GM13977 (cell line): Measurements from ENCODE around the gene ARHGAP15.
A peak's percentile ranks its signal among the peaks of the same experiment; 100 is the strongest.

Source experiments
- DNase-seq: peaks from one replicate; pipeline ENCODE4 v3.0.0; 2012; ENCODE audit warnings: low spot score
- in situ Hi-C: fragments of 300-500 bp; cut with MboI; formaldehyde crosslinking; loops from one replicate; pipeline ENCODE4 v1.12.0; 2022; ENCODE audit warnings: low sequenced_read_pairs, low pct_unique_long_range_greater_than_20kb, mixed read lengths, inconsistent platforms; ENCODE audit not compliant: unreplicated experiment
- TF ChIP-seq, protein P1 (sequence below): IDR thresholded peaks from 2 replicates; pipeline ENCODE4 v1.5.1; 2012; ENCODE audit warnings: mild to moderate bottlenecking, control low read depth; ENCODE audit not compliant: insufficient read depth; ENCODE audit errors: extremely low read depth, missing control alignments

ARHGAP15 gene

GRCh38 chr2:143467011-143467410 lies 337.8 kb downstream of the ARHGAP15 start:
- no peak for DNase-seq
- in situ Hi-C loops = no loop called here
- TF ChIP-seq, protein P1, sequence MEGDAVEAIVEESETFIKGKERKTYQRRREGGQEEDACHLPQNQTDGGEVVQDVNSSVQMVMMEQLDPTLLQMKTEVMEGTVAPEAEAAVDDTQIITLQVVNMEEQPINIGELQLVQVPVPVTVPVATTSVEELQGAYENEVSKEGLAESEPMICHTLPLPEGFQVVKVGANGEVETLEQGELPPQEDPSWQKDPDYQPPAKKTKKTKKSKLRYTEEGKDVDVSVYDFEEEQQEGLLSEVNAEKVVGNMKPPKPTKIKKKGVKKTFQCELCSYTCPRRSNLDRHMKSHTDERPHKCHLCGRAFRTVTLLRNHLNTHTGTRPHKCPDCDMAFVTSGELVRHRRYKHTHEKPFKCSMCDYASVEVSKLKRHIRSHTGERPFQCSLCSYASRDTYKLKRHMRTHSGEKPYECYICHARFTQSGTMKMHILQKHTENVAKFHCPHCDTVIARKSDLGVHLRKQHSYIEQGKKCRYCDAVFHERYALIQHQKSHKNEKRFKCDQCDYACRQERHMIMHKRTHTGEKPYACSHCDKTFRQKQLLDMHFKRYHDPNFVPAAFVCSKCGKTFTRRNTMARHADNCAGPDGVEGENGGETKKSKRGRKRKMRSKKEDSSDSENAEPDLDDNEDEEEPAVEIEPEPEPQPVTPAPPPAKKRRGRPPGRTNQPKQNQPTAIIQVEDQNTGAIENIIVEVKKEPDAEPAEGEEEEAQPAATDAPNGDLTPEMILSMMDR = no peak

GRCh38 chr2:143468341-143468888 lies 339.2 kb downstream of the ARHGAP15 start:
- in situ Hi-C loops = no loop called here

DNA sequence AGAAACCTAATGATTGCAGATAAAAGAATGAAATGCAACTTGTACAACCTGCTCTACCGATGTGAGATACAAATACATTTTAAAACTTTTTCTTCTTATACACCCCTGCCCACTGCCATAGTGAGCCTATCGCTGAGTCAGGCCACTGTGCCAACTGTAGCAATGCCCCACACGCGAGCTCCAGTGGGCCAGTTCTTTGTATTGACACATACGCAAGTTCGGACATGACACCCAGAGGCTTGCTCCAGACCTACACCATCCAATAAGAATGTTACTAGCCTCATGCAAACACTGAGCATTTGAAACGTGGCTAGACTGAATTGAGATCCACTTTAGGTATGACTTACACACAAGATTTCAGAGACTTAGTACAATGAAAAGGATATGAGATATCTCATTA lies 340.1 kb downstream of the ARHGAP15 start:
- no peak for DNase-seq
- TF ChIP-seq, protein P1 = no peak
- in situ Hi-C loops = no loop called here

More at GRCh38 chr2:143468341-143468888, 339.2 kb downstream of the ARHGAP15 start:
- peak; percentile 26 for DNase-seq
- TF ChIP-seq, protein P1 = no peak

- DNase-seq = no peak
- TF ChIP-seq, protein P1 = no peak
- in situ Hi-C loops = no loop called here
Observed at GRCh38 chr2:143471550-143471949, 342.3 kb downstream of the ARHGAP15 start.

GRCh38 chr2:143473216-143473615 lies 344.0 kb downstream of the ARHGAP15 start:
- DNase-seq = no peak

GRCh38 chr2:143473820-143474219 lies 344.6 kb downstream of the ARHGAP15 start:
- TF ChIP-seq, protein P1 = no peak
- no peak for DNase-seq
- in situ Hi-C loops = no loop called here

More at GRCh38 chr2:143473216-143473615, 344.0 kb downstream of the ARHGAP15 start:
- TF ChIP-seq, protein P1 = no peak
- in situ Hi-C loops = no loop called here
